Esophagus (tissue), 2 donors: ENCODE results near the gene RPS3. TPM values are rescaled to one million over a fixed set of nuclear protein-coding genes. Genes with fewer than 3 reads are reported as not detected.
"Not testable (repeated sequence)": the region's sequence is repeated elsewhere in the genome, so short reads cannot be mapped to it uniquely, and the experiment has no call there.

Experiments used
- H3K27ac ChIP-seq, 2 donors: one replicate each; pipeline ENCODE4 v1.5.1; 2013; ENCODE audit warnings: low read depth in 2 of 2, mild to moderate bottlenecking in 2 of 2, inconsistent platforms in 1 of 2, low read length in 1 of 2, moderate library complexity in 1 of 2
- H3K27me3 ChIP-seq, 2 donors: one replicate each; pipeline ENCODE4 v1.6.1; 2013; ENCODE audit warnings: low read length in 2 of 2, control low read depth in 1 of 2, mild to moderate bottlenecking in 1 of 2; ENCODE audit not compliant: insufficient read depth in 2 of 2, control insufficient read depth in 1 of 2
- H3K36me3 ChIP-seq, 2 donors: one replicate each; pipeline ENCODE4 v1.6.1; 2013; ENCODE audit warnings: low read length in 1 of 2; ENCODE audit not compliant: control insufficient read depth in 2 of 2, insufficient read depth in 2 of 2
- H3K4me1 ChIP-seq, 2 donors: one replicate each; pipeline ENCODE4 v1.6.1; 2013; ENCODE audit warnings: low read length in 1 of 2; ENCODE audit not compliant: control insufficient read depth in 2 of 2, insufficient read depth in 2 of 2
- H3K4me3 ChIP-seq, 2 donors: one replicate each; pipeline ENCODE4 v1.5.1; 2013; ENCODE audit warnings: low read length in 2 of 2, mild to moderate bottlenecking in 2 of 2, low read depth in 1 of 2, moderate library complexity in 1 of 2
- H3K9me3 ChIP-seq, 2 donors: one replicate each; pipeline ENCODE4 v1.6.1; 2013; ENCODE audit warnings: mild to moderate bottlenecking in 2 of 2, low read depth in 1 of 2, low read length in 1 of 2, moderate library complexity in 1 of 2; ENCODE audit not compliant: control insufficient read depth in 2 of 2, insufficient read depth in 1 of 2
- WGBS, 2 donors: extraction: QIAGEN DNeasy Blood & Tissue Kit; methylation state at CpG; one replicate each; pipeline ENCODE4 v1.1.7; 2013; 5-methylcytosine and 5-hydroxymethylcytosine counted together
- polyA plus RNA-seq, 2 donors: library from polyadenylated mRNA; stranded (reverse); fragments of 200-250 nt; gene quantifications; one replicate each; pipeline ENCODE4 v1.2.3, GENCODE V29; 2013
- donor health status: healthy with polysubstance abuse.
- donor health status: Bipolar disorder and iron deficiency.

Gene RPS3
- polyA plus RNA-seq, 2 donors = 1,864 to 2,574 TPM

GRCh38 chr11:75408957-75409219, 9.6 kb downstream of the RPS3 start:
- WGBS, 2 donors = 92 to 95% methylated on average over 2 of the region's 2 CpGs
- Histone ChIP-seq H3K36me3 (peaks cover 14 to 25% of the 10 kb centered on the region in 2 donors), H3K4me3 (no peak overlapping the region), H3K27me3 (no peaks in the 10 kb centered on the region), H3K9me3 (no peaks in the 10 kb centered on the region), H3K4me1 (no peaks in the 10 kb centered on the region), H3K27ac (no peak overlapping the region)

- H3K27me3 ChIP-seq, H3K27ac ChIP-seq, H3K4me1 ChIP-seq, H3K4me3 ChIP-seq, H3K9me3 ChIP-seq: not testable (repeated sequence)
- H3K36me3 ChIP-seq = peaks cover 10 to 17% of the 10 kb centered on the region in 2 donors
- 88 to 89% methylated on average over 6 to 28 of the region's 33 CpGs for WGBS, 2 donors
Measured at GRCh38 chr11:75409971-75410370, 10.7 kb downstream of the RPS3 start.

- H3K27me3 ChIP-seq, H3K4me1 ChIP-seq, H3K4me3 ChIP-seq, H3K9me3 ChIP-seq, H3K27ac ChIP-seq: not testable (repeated sequence)
- peaks cover 6 to 12% of the 10 kb centered on the region in 2 donors for H3K36me3 ChIP-seq
- WGBS, 2 donors = 82 to 83% methylated on average over 10 of the region's 10 CpGs
Measured at GRCh38 chr11:75413146-75413545, 13.8 kb downstream of the RPS3 start.

- 67 to 84% methylated on average over 2 of the region's 2 CpGs for WGBS, 2 donors
- peaks cover 0 to 3% of the 10 kb centered on the region in 2 donors for H3K4me1 ChIP-seq
- no peak overlapping the region for H3K27ac ChIP-seq
- H3K9me3 ChIP-seq = no peaks in the 10 kb centered on the region
- H3K36me3 ChIP-seq = peaks cover 6 to 12% of the 10 kb centered on the region in 2 donors
- no peak overlapping the region for H3K4me3 ChIP-seq
- no peaks in the 10 kb centered on the region for H3K27me3 ChIP-seq
Measured at GRCh38 chr11:75413864-75414263, 14.5 kb downstream of the RPS3 start.

- H3K27ac ChIP-seq = no peak overlapping the region
- no peaks in the 10 kb centered on the region for H3K9me3 ChIP-seq
- H3K27me3 ChIP-seq = no peaks in the 10 kb centered on the region
- no peaks in the 10 kb centered on the region for H3K36me3 ChIP-seq
- WGBS, 2 donors = 79 to 83% methylated on average over 12 to 14 of the region's 14 CpGs
- peaks cover 0 to 3% of the 10 kb centered on the region in 2 donors for H3K4me1 ChIP-seq
- H3K4me3 ChIP-seq = no peak overlapping the region
Measured at GRCh38 chr11:75420224-75421034, 21.1 kb downstream of the RPS3 start.

- WGBS, 2 donors = 82 to 83% methylated on average over 11 of the region's 11 CpGs
- peaks cover 0 to 3% of the 10 kb centered on the region in 2 donors for H3K4me1 ChIP-seq
- H3K27ac ChIP-seq = no peak overlapping the region
- H3K27me3 ChIP-seq = no peaks in the 10 kb centered on the region
- H3K9me3 ChIP-seq = no peaks in the 10 kb centered on the region
- H3K36me3 ChIP-seq = no peaks in the 10 kb centered on the region
- H3K4me3 ChIP-seq = no peak overlapping the region
Measured at GRCh38 chr11:75421035-75421602, 21.8 kb downstream of the RPS3 start.

GRCh38 chr11:75421902-75422247, 22.6 kb downstream of the RPS3 start:
- no peak overlapping the region for H3K4me3 ChIP-seq
- no peaks in the 10 kb centered on the region for H3K36me3 ChIP-seq
- WGBS, 2 donors = 59 to 81% methylated on average over 2 of the region's 2 CpGs
- H3K27ac ChIP-seq = no peak overlapping the region
- H3K27me3 ChIP-seq = no peaks in the 10 kb centered on the region
- no peaks in the 10 kb centered on the region for H3K9me3 ChIP-seq
- H3K4me1 ChIP-seq = peaks cover 0 to 3% of the 10 kb centered on the region in 2 donors

GRCh38 chr11:75422248-75423231, 23.2 kb downstream of the RPS3 start:
- Histone ChIP-seq H3K27me3 (no peaks in the 10 kb centered on the region), H3K4me3 (no peak overlapping the region), H3K36me3 (no peaks in the 10 kb centered on the region), H3K4me1 (peaks cover 0 to 3% of the 10 kb centered on the region in 2 donors), H3K27ac (no peak overlapping the region), H3K9me3 (no peaks in the 10 kb centered on the region)
- WGBS, 2 donors = 72 to 84% methylated on average over 15 of the region's 15 CpGs

- H3K4me3 ChIP-seq = no peak overlapping the region
- H3K27me3 ChIP-seq = no peaks in the 10 kb centered on the region
- no peaks in the 10 kb centered on the region for H3K36me3 ChIP-seq
- no peaks in the 10 kb centered on the region for H3K9me3 ChIP-seq
- WGBS, 2 donors = 80 to 82% methylated on average over 8 to 9 of the region's 9 CpGs
- H3K4me1 ChIP-seq = peaks cover 0 to 1% of the 10 kb centered on the region in 2 donors
- no peak overlapping the region for H3K27ac ChIP-seq
Measured at GRCh38 chr11:75423721-75424120, 24.4 kb downstream of the RPS3 start.
